Adrenal gland (tissue), 5 donors: ENCODE measurements around the gene AOPEP.

Experiments used
- POLR2A ChIP-seq, 2 donors: fragments of 450-650 bp; IDR thresholded peaks; one replicate each; pipeline ENCODE4 v1.6.1; 2017; ENCODE audit warnings: antibody characterized with exemption in 2 of 2, mild to moderate bottlenecking in 2 of 2, moderate library complexity in 1 of 2
- TF ChIP-seq, protein P1 (sequence below), 6 experiments: fragments of 450-650 bp in 4 of 6; fragments of 200-600 bp in 2 of 6; sonication (generic) in 1 of 6; IDR thresholded peaks; 1 replicate in 5 of 6; 2 replicates in 1 of 6; pipeline versions ENCODE4 v1.5.1 to v1.8.0; 2016 to 2021; ENCODE audit warnings: antibody characterized with exemption in 6 of 6, mild to moderate bottlenecking in 2 of 6, moderate library complexity in 1 of 6
- donor health status: DM: no; HTN: no; CAD: no.

- TF ChIP-seq, protein P1, sequence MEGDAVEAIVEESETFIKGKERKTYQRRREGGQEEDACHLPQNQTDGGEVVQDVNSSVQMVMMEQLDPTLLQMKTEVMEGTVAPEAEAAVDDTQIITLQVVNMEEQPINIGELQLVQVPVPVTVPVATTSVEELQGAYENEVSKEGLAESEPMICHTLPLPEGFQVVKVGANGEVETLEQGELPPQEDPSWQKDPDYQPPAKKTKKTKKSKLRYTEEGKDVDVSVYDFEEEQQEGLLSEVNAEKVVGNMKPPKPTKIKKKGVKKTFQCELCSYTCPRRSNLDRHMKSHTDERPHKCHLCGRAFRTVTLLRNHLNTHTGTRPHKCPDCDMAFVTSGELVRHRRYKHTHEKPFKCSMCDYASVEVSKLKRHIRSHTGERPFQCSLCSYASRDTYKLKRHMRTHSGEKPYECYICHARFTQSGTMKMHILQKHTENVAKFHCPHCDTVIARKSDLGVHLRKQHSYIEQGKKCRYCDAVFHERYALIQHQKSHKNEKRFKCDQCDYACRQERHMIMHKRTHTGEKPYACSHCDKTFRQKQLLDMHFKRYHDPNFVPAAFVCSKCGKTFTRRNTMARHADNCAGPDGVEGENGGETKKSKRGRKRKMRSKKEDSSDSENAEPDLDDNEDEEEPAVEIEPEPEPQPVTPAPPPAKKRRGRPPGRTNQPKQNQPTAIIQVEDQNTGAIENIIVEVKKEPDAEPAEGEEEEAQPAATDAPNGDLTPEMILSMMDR (IDR thresholded peaks at IDR 0.05) = no peak
- TF ChIP-seq POLR2A (IDR thresholded peaks at IDR 0.05) = no peak
These were observed 362.9 kb downstream of the AOPEP start for GRCh38 chr9:95089257-95090022.
